A549 (cell line): ENCODE results near the gene RUNX1. TPM values are rescaled to one million over a fixed set of nuclear protein-coding genes. Genes with fewer than 3 reads are reported as not detected.

Experiments used
- ATAC-seq, 2 experiments: fragments of 200-7000 bp in 1 of 2; fragments of >200 bp in 1 of 2; cut with Nextera tagmentation in 1 of 2; cut with Tn5 transposase in 1 of 2; 3 replicates each; pipeline versions ENCODE4 v1.8.0 to v1.9.1; 2018 to 2020; ENCODE audit warnings: mild to moderate bottlenecking in 1 of 2, moderate library complexity in 1 of 2
- CTCF ChIA-PET: fragments of 300-600 bp; sonication (Branson Sonifier 250); formaldehyde crosslinking; extraction: SDS; loops from one replicate; lab custom pipeline; 2021; ENCODE audit warnings: antibody characterized with exemption, inconsistent platforms; lab: Yijun Ruan, JAX
- POLR2A ChIA-PET: fragments of 350-600 bp; formaldehyde crosslinking; extraction: SDS; loops from one replicate; lab custom pipeline; 2021; ENCODE audit warnings: antibody characterized with exemption, inconsistent platforms; lab: Yijun Ruan, JAX
- DNase-seq, 2 experiments: peaks; one replicate each; pipeline versions ENCODE4 v3.0.0 to v3.0.0-alpha.2; 2011 to 2016; ENCODE audit warnings: low read depth in 1 of 2, low spot score in 1 of 2
- FAIRE-seq: peaks from 2 replicates; lab custom pipeline; 2011; peaks lifted over from hg19 to GRCh38; lab: Jason Lieb, UNC
- H3K27ac ChIP-seq, 2 experiments: fragments of >200 bp; sonication (Bioruptor Twin); formaldehyde crosslinking; 3 replicates each; pipeline ENCODE4 v1.5.1; 2016 to 2017
- H3K4me1 ChIP-seq: fragments of >200 bp; sonication (Bioruptor Twin); formaldehyde crosslinking; 3 replicates; pipeline ENCODE4 v1.6.1; 2016
- H3K4me2 ChIP-seq: fragments of >200 bp; sonication (Bioruptor Twin); formaldehyde crosslinking; 3 replicates; pipeline ENCODE4 v1.6.1; 2016
- H3K4me3 ChIP-seq: fragments of >200 bp; sonication (Bioruptor Twin); formaldehyde crosslinking; 3 replicates; pipeline ENCODE4 v1.5.1; 2016
- H3K9me3 ChIP-seq: fragments of >200 bp; sonication (Bioruptor Twin); formaldehyde crosslinking; 3 replicates; pipeline ENCODE4 v1.6.1; 2016
- BHLHE40 ChIP-seq: IDR thresholded peaks from 2 replicates; pipeline ENCODE4 v1.6.1; 2012; ENCODE audit warnings: low read depth, low read length, inconsistent platforms
- CEBPB ChIP-seq, 2 experiments: fragments of >200 bp in 1 of 2; sonication (Bioruptor Twin) in 1 of 2; formaldehyde crosslinking in 1 of 2; IDR thresholded peaks; 2 replicates each; pipeline ENCODE4 v1.6.1; 2012 to 2016
- CHD4 ChIP-seq: fragments of 200-600 bp; sonication (generic); IDR thresholded peaks from 2 replicates; pipeline ENCODE4 v1.6.1; 2016; ENCODE audit warnings: antibody characterized with exemption, mild to moderate bottlenecking, borderline replicate concordance
- CTCF ChIP-seq: fragments of >200 bp; sonication (Bioruptor Twin); formaldehyde crosslinking; IDR thresholded peaks from 3 replicates; pipeline ENCODE4 v1.5.1; 2016
- EP300 ChIP-seq, 2 experiments: fragments of >200 bp; sonication (Bioruptor Twin); formaldehyde crosslinking; IDR thresholded peaks; 2 replicates in 1 of 2; 3 replicates in 1 of 2; pipeline ENCODE4 v1.6.1; 2016 to 2017
- FOXS1 ChIP-seq: fragments of 250-450 bp; sonication (Bioruptor Pico); IDR thresholded peaks from 2 replicates; pipeline ENCODE4 v1.5.0; 2020; ENCODE audit warnings: mild to moderate bottlenecking, moderate library complexity
- HDAC2 ChIP-seq: fragments of 200-600 bp; sonication (generic); IDR thresholded peaks from 2 replicates; pipeline ENCODE4 v1.6.1; 2016
- HOXB5 ChIP-seq: fragments of 250-450 bp; sonication (Bioruptor Pico); IDR thresholded peaks from 2 replicates; pipeline ENCODE4 v1.5.0; 2020; ENCODE audit warnings: mild to moderate bottlenecking, moderate library complexity
- JUN ChIP-seq, 2 experiments: fragments of >200 bp; sonication (Bioruptor Twin); formaldehyde crosslinking; IDR thresholded peaks; 2 replicates in 1 of 2; 3 replicates in 1 of 2; pipeline ENCODE4 v1.6.1; 2016 to 2017
- KDM1A ChIP-seq: fragments of 200-600 bp; sonication (generic); IDR thresholded peaks from 2 replicates; pipeline ENCODE4 v1.6.1; 2016; ENCODE audit warnings: low read depth, mild to moderate bottlenecking
- KDM5A ChIP-seq: fragments of 200-600 bp; sonication (generic); IDR thresholded peaks from 2 replicates; pipeline ENCODE4 v1.6.1; 2016; ENCODE audit warnings: antibody characterized with exemption, mild to moderate bottlenecking
- MAX ChIP-seq: IDR thresholded peaks from 2 replicates; pipeline ENCODE4 v1.6.1; 2012
- MAZ ChIP-seq: fragments of 150-350 bp; IDR thresholded peaks from 2 replicates; pipeline ENCODE4 v1.6.1; 2014; ENCODE audit warnings: antibody characterized with exemption, low read depth, low read length, borderline replicate concordance
- NFE2L2 ChIP-seq: fragments of 150-350 bp; conservative IDR thresholded peaks from 2 replicates; pipeline ENCODE4 v1.6.1; 2014; ENCODE audit warnings: low read length
- PBX3 ChIP-seq: IDR thresholded peaks from 2 replicates; pipeline ENCODE4 v1.6.1; 2012
- PHF8 ChIP-seq: fragments of 200-600 bp; sonication (generic); IDR thresholded peaks from 2 replicates; pipeline ENCODE4 v1.6.1; 2016; ENCODE audit warnings: low read depth, mild to moderate bottlenecking, antibody characterized with exemption, moderate library complexity, borderline replicate concordance
- RAD21 ChIP-seq, 2 experiments: fragments of >200 bp in 1 of 2; sonication (Bioruptor Twin) in 1 of 2; formaldehyde crosslinking in 1 of 2; IDR thresholded peaks in 1 of 2; conservative IDR thresholded peaks in 1 of 2; 2 replicates in 1 of 2; 3 replicates in 1 of 2; pipeline ENCODE4 v1.6.1; 2012 to 2018; ENCODE audit warnings: inconsistent platforms in 1 of 2
- RARB ChIP-seq: fragments of 250-450 bp; sonication (Bioruptor Pico); IDR thresholded peaks from 2 replicates; pipeline ENCODE4 v1.8.0; 2021; ENCODE audit warnings: mild to moderate bottlenecking, moderate library complexity
- RCOR1 ChIP-seq: fragments of 150-350 bp; IDR thresholded peaks from 2 replicates; pipeline ENCODE4 v1.6.1; 2014; ENCODE audit warnings: antibody characterized with exemption, low read length, low read depth
- RFX5 ChIP-seq: fragments of 450-650 bp; IDR thresholded peaks from 2 replicates; pipeline ENCODE4 v1.7.1; 2014; ENCODE audit warnings: antibody characterized with exemption, mild to moderate bottlenecking, moderate library complexity
- SREBF2 ChIP-seq: fragments of 450-650 bp; IDR thresholded peaks from 2 replicates; pipeline ENCODE4 v1.6.1; 2014; ENCODE audit warnings: mild to moderate bottlenecking, moderate library complexity
- USF2 ChIP-seq: fragments of 450-650 bp; IDR thresholded peaks from 2 replicates; pipeline ENCODE4 v1.6.1; 2014; ENCODE audit warnings: antibody characterized with exemption
- ZC3H11A ChIP-seq: fragments of 450-650 bp; IDR thresholded peaks from 2 replicates; pipeline ENCODE4 v1.6.1; 2014; ENCODE audit warnings: antibody characterized with exemption, mild to moderate bottlenecking
- ZSCAN20 ChIP-seq: fragments of 250-450 bp; sonication (Bioruptor Pico); IDR thresholded peaks from 2 replicates; pipeline ENCODE4 v1.8.0; 2022; ENCODE audit warnings: mild to moderate bottlenecking, moderate library complexity
- WGBS: methylation state at CpG from one replicate; pipeline ENCODE4 v1.1.6; 2017; ENCODE audit errors: missing lambda C conversion rate; 5-methylcytosine and 5-hydroxymethylcytosine counted together
- polyA plus RNA-seq, 4 experiments: library from polyadenylated mRNA; depleted of rRNA in 3 of 4; stranded (reverse); fragments of >200 nt; fragmentation: RNase III in 1 of 4; extraction: RNeasy Plus Mini Kit Qiagen cat#74134 plus additional on column Dnase treatment in 1 of 4; gene quantifications; 2 replicates in 3 of 4; 3 replicates in 1 of 4; pipeline ENCODE4 v1.2.3, GENCODE V29; 2011 to 2017

Gene RUNX1
- polyA plus RNA-seq, 2 of the 4 experiments (the other 2 are of a cell fraction), result 5.5 TPM

GRCh38 chr21:35072557-35072956 is 23.5 kb upstream of the RUNX1 start:
- no peak overlapping the region for H3K4me2 ChIP-seq
- DNase-seq (no peak), FAIRE-seq (no peak), ATAC-seq (no peak)
- WGBS, result 81% methylated on average over 4 of the region's 5 CpGs
- H3K9me3 ChIP-seq, result no peaks in the 10 kb centered on the region
- no peak overlapping the region for H3K4me3 ChIP-seq
- H3K27ac ChIP-seq, result no peak overlapping the region
- H3K4me1 ChIP-seq, result no peaks in the 10 kb centered on the region
- POLR2A ChIA-PET, result no interaction called here
- CTCF ChIA-PET, result interaction anchor here (1.5 kb wide), 1 partner anchor 21 kb away, joined by 5 read pairs; no protein-coding TSS in a partner anchor
- no peak for TF ChIP-seq CHD4
- no peak for TF ChIP-seq ZSCAN20 (CRISPR knock-in tag)

GRCh38 chr21:35071347-35071746 is 22.2 kb upstream of the RUNX1 start:
- ChIA-PET POLR2A (no interaction called here), CTCF (no interaction called here)
- DNase-seq (no peak), FAIRE-seq (no peak), ATAC-seq (no peak)
- Histone ChIP-seq H3K27ac (no peak overlapping the region), H3K4me2 (no peak overlapping the region), H3K9me3 (no peaks in the 10 kb centered on the region), H3K4me1 (no peaks in the 10 kb centered on the region), H3K4me3 (no peak overlapping the region)
- TF ChIP-seq EP300 (IDR thresholded peaks at IDR 0.05), result no peak
- no peak for TF ChIP-seq RARB (CRISPR knock-in tag)
- no peak for TF ChIP-seq RAD21 (conservative IDR thresholded peaks at IDR 0.05 in 1 of 2, IDR thresholded peaks at IDR 0.05 in 1 of 2)
- no peak for TF ChIP-seq RCOR1
- TF ChIP-seq MAX, result no peak
- no peak for TF ChIP-seq HDAC2
- no peak for TF ChIP-seq JUN (IDR thresholded peaks at IDR 0.05)
- TF ChIP-seq HOXB5, result no peak
- TF ChIP-seq CEBPB (IDR thresholded peaks at IDR 0.05), result no peak
- TF ChIP-seq PHF8, result no peak
- TF ChIP-seq NFE2L2, result no peak
- TF ChIP-seq RFX5, result no peak
- TF ChIP-seq KDM1A, result no peak
- no peak for TF ChIP-seq BHLHE40
- TF ChIP-seq SREBF2, result no peak
- no peak for TF ChIP-seq KDM5A
- TF ChIP-seq ZC3H11A, result no peak
- TF ChIP-seq CTCF, result no peak
- no peak for TF ChIP-seq MAZ
- TF ChIP-seq PBX3, result no peak
- WGBS, result 38% methylated on average over 2 of the region's 2 CpGs

GRCh38 chr21:35070436-35070835 is 21.3 kb upstream of the RUNX1 start:
- POLR2A ChIA-PET, result no interaction called here
- ATAC-seq (no peak), FAIRE-seq (no peak), DNase-seq (no peak)
- H3K4me3 ChIP-seq, result no peak overlapping the region
- H3K9me3 ChIP-seq, result no peaks in the 10 kb centered on the region
- WGBS, result 74% methylated on average over 5 of the region's 5 CpGs
- no peak overlapping the region for H3K27ac ChIP-seq
- no peak overlapping the region for H3K4me2 ChIP-seq
- TF ChIP-seq USF2 (no peak), FOXS1 (CRISPR knock-in tag) (no peak), EP300 (IDR thresholded peaks at IDR 0.05) (no peak)
- CTCF ChIA-PET, result no interaction called here
- no peaks in the 10 kb centered on the region for H3K4me1 ChIP-seq
